GM21447 (cell line): Measurements from ENCODE around the gene UBE2J1.
A peak's percentile ranks its signal among the peaks of the same experiment; 100 is the strongest.
"Not testable (repeated sequence)": the region's sequence is repeated elsewhere in the genome, so short reads cannot be mapped to it uniquely, and the experiment has no call there.

ENCODE experiments used
- ATAC-seq: cut with Tn5 transposase; IDR thresholded peaks from one replicate; pipeline ENCODE4 v1.9.1; 2021; ENCODE audit not compliant: unreplicated experiment

Gene UBE2J1

GRCh38 chr6:89352278-89353117 is at the start of gene UBE2J1:
TSS of gene UBE2J1 (minus strand) at chr6:89352722. CDS start at chr6:89352569, 153 bp downstream.
- peak; percentile 14 for ATAC-seq

GRCh38 chr6:89400912-89401399 is 48.4 kb upstream of the UBE2J1 start:
- no peak for ATAC-seq

GRCh38 chr6:89400050-89400449 is 47.5 kb upstream of the UBE2J1 start:
- no peak for ATAC-seq

GRCh38 chr6:89398762-89399525 is 46.4 kb upstream of the UBE2J1 start:
- no peak for ATAC-seq

- ATAC-seq, result not testable (repeated sequence)
Observed at GRCh38 chr6:89397884-89398283, 45.4 kb upstream of the UBE2J1 start.

- ATAC-seq, result no peak
Observed at GRCh38 chr6:89393659-89394058, 41.1 kb upstream of the UBE2J1 start.

- peak; percentile 53 for ATAC-seq
Observed at GRCh38 chr6:89392823-89393222, 40.3 kb upstream of the UBE2J1 start.

GRCh38 chr6:89388846-89389245 is 36.3 kb upstream of the UBE2J1 start:
- no peak for ATAC-seq

GRCh38 chr6:89387516-89388201 is 35.1 kb upstream of the UBE2J1 start:
- ATAC-seq, result peak; percentile 96

- peak; percentile 28 for ATAC-seq
Observed at GRCh38 chr6:89386917-89387491, 34.5 kb upstream of the UBE2J1 start.

GRCh38 chr6:89385846-89386245 is 33.3 kb upstream of the UBE2J1 start:
- no peak for ATAC-seq

GRCh38 chr6:89385156-89385667 is 32.7 kb upstream of the UBE2J1 start:
- ATAC-seq, result no peak

- no peak for ATAC-seq
Observed at GRCh38 chr6:89381031-89381430, 28.5 kb upstream of the UBE2J1 start.

GRCh38 chr6:89379281-89379680 is 26.8 kb upstream of the UBE2J1 start:
- no peak for ATAC-seq

- ATAC-seq, result no peak
Observed at GRCh38 chr6:89378628-89379027, 26.1 kb upstream of the UBE2J1 start.

GRCh38 chr6:89375427-89376267 is 23.1 kb upstream of the UBE2J1 start:
- peak; percentile 69 for ATAC-seq

GRCh38 chr6:89372506-89372901 is 20.0 kb upstream of the UBE2J1 start:
- ATAC-seq, result peak; percentile 57

- ATAC-seq, result peak; percentile 64
Observed at GRCh38 chr6:89371849-89372505, 19.5 kb upstream of the UBE2J1 start.

- no peak for ATAC-seq
Observed at GRCh38 chr6:89368999-89369398, 16.5 kb upstream of the UBE2J1 start.
